ENCODE data around the gene SHD.
"Not testable (repeated sequence)": the region's sequence is repeated elsewhere in the genome, so short reads cannot be mapped to it uniquely, and the experiment has no call there.

The SHD gene

GRCh38 chr19:4318460-4318859 is 39.4 kb downstream of the SHD start:
- Mint-ChIP-seq H3K9me3 (peaks cover 23% of the 10 kb centered on the region), H3K36me3 (ENCODE audit: low read depth) (peaks cover 19% of the 10 kb centered on the region), H3K4me3 (no peak overlapping the region), H3K27ac (no peak overlapping the region), H3K4me1 (ENCODE audit: low read depth) (no peaks in the 10 kb centered on the region), H3K27me3 (ENCODE audit: low read depth) (no peaks in the 10 kb centered on the region)
- DNase-seq (ENCODE audit: low spot score) = no peak

- Mint-ChIP-seq H3K36me3 (ENCODE audit: low read depth) (peaks cover 19% of the 10 kb centered on the region), H3K27me3 (ENCODE audit: low read depth) (no peaks in the 10 kb centered on the region), H3K9me3 (peaks cover 23% of the 10 kb centered on the region), H3K4me3 (no peak overlapping the region), H3K27ac (no peak overlapping the region), H3K4me1 (ENCODE audit: low read depth) (no peaks in the 10 kb centered on the region)
- DNase-seq (ENCODE audit: low spot score) = no peak
Measured at GRCh38 chr19:4319067-4319718, 40.1 kb downstream of the SHD start.

GRCh38 chr19:4320419-4320818 is 41.4 kb downstream of the SHD start:
- H3K27me3 Mint-ChIP-seq (ENCODE audit: low read depth) = no peaks in the 10 kb centered on the region
- DNase-seq (ENCODE audit: low spot score) = no peak
- no peak overlapping the region for H3K4me3 Mint-ChIP-seq
- peaks cover 17% of the 10 kb centered on the region for H3K36me3 Mint-ChIP-seq (ENCODE audit: low read depth)
- no peaks in the 10 kb centered on the region for H3K4me1 Mint-ChIP-seq (ENCODE audit: low read depth)
- H3K9me3 Mint-ChIP-seq = peaks cover 23% of the 10 kb centered on the region
- H3K27ac Mint-ChIP-seq = no peak overlapping the region

GRCh38 chr19:4322942-4323665 is 44.0 kb downstream of the SHD start:
- H3K4me1 Mint-ChIP-seq (ENCODE audit: low read depth) = peaks cover 12% of the 10 kb centered on the region

GRCh38 chr19:4323692-4324091 is 44.6 kb downstream of the SHD start:
- Mint-ChIP-seq H3K4me3 (no peak overlapping the region), H3K9me3 (peaks cover 18% of the 10 kb centered on the region), H3K27me3 (ENCODE audit: low read depth) (peaks cover 9% of the 10 kb centered on the region), H3K36me3 (ENCODE audit: low read depth) (peaks cover 10% of the 10 kb centered on the region), H3K4me1 (ENCODE audit: low read depth) (peaks cover 17% of the 10 kb centered on the region), H3K27ac (no peak overlapping the region)
- no peak for DNase-seq (ENCODE audit: low spot score)

More at GRCh38 chr19:4322942-4323665, 44.0 kb downstream of the SHD start:
- H3K27ac Mint-ChIP-seq = no peak overlapping the region
- peaks cover 9% of the 10 kb centered on the region for H3K27me3 Mint-ChIP-seq (ENCODE audit: low read depth)
- no peak for DNase-seq (ENCODE audit: low spot score)
- peaks cover 23% of the 10 kb centered on the region for H3K9me3 Mint-ChIP-seq
- no peak overlapping the region for H3K4me3 Mint-ChIP-seq
- peaks cover 13% of the 10 kb centered on the region for H3K36me3 Mint-ChIP-seq (ENCODE audit: low read depth)

GRCh38 chr19:4324228-4324627 is 45.2 kb downstream of the SHD start:
- H3K4me3 Mint-ChIP-seq = no peak overlapping the region
- H3K36me3 Mint-ChIP-seq (ENCODE audit: low read depth) = peaks cover 8% of the 10 kb centered on the region
- no peak for DNase-seq (ENCODE audit: low spot score)
- H3K4me1 Mint-ChIP-seq (ENCODE audit: low read depth) = peaks cover 18% of the 10 kb centered on the region
- no peak overlapping the region for H3K27ac Mint-ChIP-seq
- peaks cover 12% of the 10 kb centered on the region for H3K9me3 Mint-ChIP-seq
- peaks cover 9% of the 10 kb centered on the region for H3K27me3 Mint-ChIP-seq (ENCODE audit: low read depth)

- peak overlapping the region; percentile 57 for H3K4me3 Mint-ChIP-seq
- peaks cover 9% of the 10 kb centered on the region for H3K27me3 Mint-ChIP-seq (ENCODE audit: low read depth)
- peaks cover 18% of the 10 kb centered on the region for H3K4me1 Mint-ChIP-seq (ENCODE audit: low read depth)
- no peaks in the 10 kb centered on the region for H3K9me3 Mint-ChIP-seq
- H3K27ac Mint-ChIP-seq = no peak overlapping the region
- peaks cover 2% of the 10 kb centered on the region for H3K36me3 Mint-ChIP-seq (ENCODE audit: low read depth)
- no peak for DNase-seq (ENCODE audit: low spot score)
Measured at GRCh38 chr19:4326215-4326836, 47.3 kb downstream of the SHD start.

GRCh38 chr19:4326837-4327251 is 47.8 kb downstream of the SHD start:
- Mint-ChIP-seq H3K27ac (no peak overlapping the region), H3K9me3 (no peaks in the 10 kb centered on the region), H3K36me3 (ENCODE audit: low read depth) (peaks cover 2% of the 10 kb centered on the region), H3K4me3 (peak overlapping the region; percentile 78), H3K4me1 (ENCODE audit: low read depth) (peaks cover 18% of the 10 kb centered on the region), H3K27me3 (ENCODE audit: low read depth) (peaks cover 9% of the 10 kb centered on the region)
- no peak for DNase-seq (ENCODE audit: low spot score)

GRCh38 chr19:4327252-4327876 is 48.3 kb downstream of the SHD start:
- Mint-ChIP-seq H3K4me3 (peak overlapping the region; percentile 78), H3K9me3 (no peaks in the 10 kb centered on the region), H3K27ac (peak overlapping the region; percentile 69), H3K36me3 (ENCODE audit: low read depth) (peaks cover 2% of the 10 kb centered on the region), H3K4me1 (ENCODE audit: low read depth) (peaks cover 18% of the 10 kb centered on the region), H3K27me3 (ENCODE audit: low read depth) (peaks cover 9% of the 10 kb centered on the region)
- DNase-seq (ENCODE audit: low spot score) = peak; percentile 66

- Mint-ChIP-seq H3K27me3 (ENCODE audit: low read depth) (peaks cover 9% of the 10 kb centered on the region), H3K4me3 (peak overlapping the region; percentile 78), H3K27ac (peak overlapping the region; percentile 69), H3K36me3 (ENCODE audit: low read depth) (peaks cover 2% of the 10 kb centered on the region), H3K4me1 (ENCODE audit: low read depth) (peaks cover 18% of the 10 kb centered on the region), H3K9me3 (no peaks in the 10 kb centered on the region)
- no peak for DNase-seq (ENCODE audit: low spot score)
Measured at GRCh38 chr19:4327877-4328242, 48.8 kb downstream of the SHD start.

GRCh38 chr19:4328243-4328990 is 49.4 kb downstream of the SHD start:
- Mint-ChIP-seq H3K9me3 (no peaks in the 10 kb centered on the region), H3K27ac (peak overlapping the region; percentile 89), H3K27me3 (ENCODE audit: low read depth) (peaks cover 9% of the 10 kb centered on the region), H3K36me3 (ENCODE audit: low read depth) (peaks cover 2% of the 10 kb centered on the region), H3K4me1 (ENCODE audit: low read depth) (peaks cover 18% of the 10 kb centered on the region), H3K4me3 (peak overlapping the region; percentile 78)
- peak; percentile 88 for DNase-seq (ENCODE audit: low spot score)

GRCh38 chr19:4328991-4329681 is 50.1 kb downstream of the SHD start:
- H3K4me1 Mint-ChIP-seq (ENCODE audit: low read depth) = peaks cover 18% of the 10 kb centered on the region
- DNase-seq (ENCODE audit: low spot score); H3K9me3 Mint-ChIP-seq; H3K36me3 Mint-ChIP-seq (ENCODE audit: low read depth); H3K27me3 Mint-ChIP-seq (ENCODE audit: low read depth): not testable (repeated sequence)
- H3K4me3 Mint-ChIP-seq = peak overlapping the region; percentile 78
- peak overlapping the region; percentile 89 for H3K27ac Mint-ChIP-seq

GRCh38 chr19:4329858-4330257 is 50.8 kb downstream of the SHD start:
- H3K27me3 Mint-ChIP-seq (ENCODE audit: low read depth) = peaks cover 9% of the 10 kb centered on the region
- H3K27ac Mint-ChIP-seq = no peak overlapping the region
- peaks cover 7% of the 10 kb centered on the region for H3K9me3 Mint-ChIP-seq
- DNase-seq (ENCODE audit: low spot score) = no peak
- peaks cover 18% of the 10 kb centered on the region for H3K4me1 Mint-ChIP-seq (ENCODE audit: low read depth)
- peak overlapping the region; percentile 26 for H3K4me3 Mint-ChIP-seq
- H3K36me3 Mint-ChIP-seq (ENCODE audit: low read depth) = peaks cover 11% of the 10 kb centered on the region
